HFFc6 (cell line): ENCODE results near the gene EDC3. TPM values are rescaled to one million over a fixed set of nuclear protein-coding genes. Genes with fewer than 3 reads are reported as not detected.
A peak's percentile ranks its signal among the peaks of the same experiment; 100 is the strongest.

Experiments
- DNase-seq: peaks from one replicate; pipeline ENCODE4 v3.0.0-alpha.2; 2018
- H3K27ac Mint-ChIP-seq: 2 replicates; pipeline ENCODE4 v1.8.0; 2020; ENCODE audit warnings: mild to moderate bottlenecking, mixed read lengths
- H3K27me3 Mint-ChIP-seq: 2 replicates; pipeline ENCODE4 v1.8.0; 2021; ENCODE audit warnings: mild to moderate bottlenecking, moderate library complexity, mixed read lengths; ENCODE audit not compliant: insufficient read depth
- H3K36me3 Mint-ChIP-seq: 2 replicates; pipeline ENCODE4 v1.8.0; 2021; ENCODE audit warnings: low read depth, mixed read lengths
- H3K4me1 Mint-ChIP-seq: 2 replicates; pipeline ENCODE4 v1.8.0; 2020; ENCODE audit warnings: low read depth, mixed read lengths
- H3K4me3 Mint-ChIP-seq: 2 replicates; pipeline ENCODE4 v1.8.0; 2020; ENCODE audit warnings: mild to moderate bottlenecking, moderate library complexity, mixed read lengths
- H3K9me3 Mint-ChIP-seq: 2 replicates; pipeline ENCODE4 v1.8.0; 2020; ENCODE audit warnings: mild to moderate bottlenecking, mixed read lengths
- CTCF ChIP-seq: fragments of 200-600 bp; sonication (generic); IDR thresholded peaks from 2 replicates; pipeline ENCODE4 v1.5.0; 2021; ENCODE audit warnings: antibody characterized with exemption, mild to moderate bottlenecking
- total RNA-seq, 6 experiments: library from RNA; stranded (reverse); fragmentation: NEBNext Ultra II Directional; extraction: Animal tissue kit (Norgen Biotek cat#: 25700); gene quantifications; 2 replicates in 1 of 6; 3 replicates in 5 of 6; pipeline ENCODE4 v1.2.3, GENCODE V29; 2021

EDC3 gene
- total RNA-seq, 6 experiments from 2014 or later: 37.2 to 46.8 (median 40.8) TPM

- Mint-ChIP-seq H3K36me3 (peaks cover 6% of the 10 kb centered on the region), H3K4me1 (peaks cover 28% of the 10 kb centered on the region), H3K27me3 (no peaks in the 10 kb centered on the region; the same call in 1 of the 2 replicates), H3K9me3 (no peaks in the 10 kb centered on the region), H3K4me3 (no peak overlapping the region), H3K27ac (no peak overlapping the region)
- DNase-seq: no peak
- no peak for TF ChIP-seq CTCF
These were observed 38.8 kb downstream of the EDC3 start for GRCh38 chr15:74656935-74657535.

GRCh38 chr15:74655424-74655823 lies 40.4 kb downstream of the EDC3 start:
- no peak for TF ChIP-seq CTCF
- H3K4me3 Mint-ChIP-seq: no peak overlapping the region
- H3K9me3 Mint-ChIP-seq: no peaks in the 10 kb centered on the region
- DNase-seq: no peak
- H3K36me3 Mint-ChIP-seq: peaks cover 6% of the 10 kb centered on the region
- no peaks in the 10 kb centered on the region; the same call in 1 of the 2 replicates for H3K27me3 Mint-ChIP-seq
- H3K4me1 Mint-ChIP-seq: peaks cover 39% of the 10 kb centered on the region
- no peak overlapping the region for H3K27ac Mint-ChIP-seq

- H3K36me3 Mint-ChIP-seq: peaks cover 6% of the 10 kb centered on the region
- peak overlapping the region; percentile 70 for H3K27ac Mint-ChIP-seq
- H3K4me1 Mint-ChIP-seq: peaks cover 39% of the 10 kb centered on the region
- TF ChIP-seq CTCF: no peak
- H3K9me3 Mint-ChIP-seq: no peaks in the 10 kb centered on the region
- no peaks in the 10 kb centered on the region; the same call in 1 of the 2 replicates for H3K27me3 Mint-ChIP-seq
- DNase-seq: peak; percentile 45
- H3K4me3 Mint-ChIP-seq: no peak overlapping the region
These were observed 42.3 kb downstream of the EDC3 start for GRCh38 chr15:74653426-74654102.

GRCh38 chr15:74651242-74651741 lies 44.5 kb downstream of the EDC3 start:
- Mint-ChIP-seq H3K27me3 (no peaks in the 10 kb centered on the region), H3K27ac (no peak overlapping the region), H3K4me1 (peaks cover 24% of the 10 kb centered on the region), H3K4me3 (no peak overlapping the region), H3K36me3 (peaks cover 6% of the 10 kb centered on the region), H3K9me3 (no peaks in the 10 kb centered on the region)
- TF ChIP-seq CTCF: no peak
- DNase-seq: no peak

GRCh38 chr15:74648051-74648842 lies 47.6 kb downstream of the EDC3 start:
- Mint-ChIP-seq H3K4me1 (peaks cover 21% of the 10 kb centered on the region), H3K36me3 (peaks cover 2% of the 10 kb centered on the region), H3K27ac (no peak overlapping the region), H3K9me3 (no peaks in the 10 kb centered on the region), H3K27me3 (no peaks in the 10 kb centered on the region; the same call in 1 of the 2 replicates), H3K4me3 (no peak overlapping the region)
- TF ChIP-seq CTCF: no peak
- no peak for DNase-seq
